ENCODE measurements around the gene SCAMP3.
A peak's percentile ranks its signal among the peaks of the same experiment; 100 is the strongest.
"Not testable (repeated sequence)": the region's sequence is repeated elsewhere in the genome, so short reads cannot be mapped to it uniquely, and the experiment has no call there.

SCAMP3 gene

DNA sequence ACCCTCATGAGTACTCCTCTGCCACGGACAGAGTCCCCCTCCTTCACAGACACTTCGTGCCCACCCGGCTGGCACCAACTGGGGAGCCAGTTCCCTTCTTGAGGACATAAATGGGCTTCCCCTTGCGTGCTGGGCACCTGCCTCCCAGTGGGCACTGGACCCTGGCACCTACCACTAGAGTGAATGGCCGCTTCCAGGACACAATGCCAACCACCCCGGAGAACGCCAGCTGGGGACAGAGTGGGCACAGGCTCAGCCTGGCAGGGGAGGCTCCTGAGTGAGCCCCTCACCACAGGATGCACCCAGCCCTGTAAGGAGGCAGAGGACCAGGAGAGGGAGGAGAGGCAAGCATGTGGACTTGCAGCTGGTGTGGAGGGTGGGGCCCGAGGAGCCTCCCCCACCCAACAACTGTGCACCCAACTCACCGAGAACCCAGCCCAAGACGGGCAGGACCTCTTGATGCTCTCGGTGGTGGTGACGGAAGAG lies 7.9 kb downstream of the SCAMP3 start:
- DNase-seq, result no peak

DNA sequence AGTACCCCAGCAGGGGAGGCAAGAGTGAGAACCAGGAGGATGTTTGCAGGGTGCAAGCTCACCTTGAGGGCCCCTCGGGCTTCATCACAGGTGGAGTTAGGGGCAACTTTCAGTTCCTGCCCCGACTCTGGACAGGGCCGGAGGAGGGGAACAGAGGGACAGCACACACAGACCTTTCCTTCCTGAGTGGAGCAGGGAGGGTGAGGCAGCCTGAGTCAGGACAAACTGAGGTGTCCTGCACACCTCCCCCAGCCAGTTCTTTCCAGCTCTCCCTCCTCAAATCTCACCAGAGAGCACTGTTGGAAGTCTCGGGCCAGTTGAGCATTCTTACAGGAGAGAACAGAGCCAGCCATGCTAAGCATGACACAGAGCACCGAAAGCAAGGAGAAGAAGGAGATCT lies 8.4 kb downstream of the SCAMP3 start:
- DNase-seq, result no peak

- no peak for DNase-seq
These were observed 9.0 kb downstream of the SCAMP3 start for GRCh38 chr1:155253208-155253607.

DNA sequence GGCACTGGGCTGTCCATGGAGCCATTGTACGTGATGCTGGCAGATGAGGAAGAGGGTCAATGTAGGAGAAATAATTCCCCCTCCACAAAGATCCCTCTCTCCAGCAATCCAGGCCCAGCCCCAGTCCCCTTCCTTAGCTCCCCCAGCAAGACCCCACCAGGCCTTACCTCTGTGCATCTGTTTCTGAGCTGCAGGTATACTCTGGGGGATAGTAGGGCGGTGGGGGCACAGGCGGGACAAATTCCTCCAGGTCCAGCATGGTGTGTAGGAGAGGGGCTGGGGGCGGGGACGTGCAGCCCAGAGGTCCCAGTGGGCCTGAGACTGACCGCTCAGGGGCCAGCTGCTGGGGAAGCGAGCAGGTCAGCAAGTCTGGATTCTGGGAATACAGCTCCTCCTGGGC lies 10.6 kb downstream of the SCAMP3 start:
- no peak for DNase-seq

GRCh38 chr1:155250633-155251449 lies 11.3 kb downstream of the SCAMP3 start:
- DNase-seq, result peak; percentile 91 to 98 (median 98)

DNA sequence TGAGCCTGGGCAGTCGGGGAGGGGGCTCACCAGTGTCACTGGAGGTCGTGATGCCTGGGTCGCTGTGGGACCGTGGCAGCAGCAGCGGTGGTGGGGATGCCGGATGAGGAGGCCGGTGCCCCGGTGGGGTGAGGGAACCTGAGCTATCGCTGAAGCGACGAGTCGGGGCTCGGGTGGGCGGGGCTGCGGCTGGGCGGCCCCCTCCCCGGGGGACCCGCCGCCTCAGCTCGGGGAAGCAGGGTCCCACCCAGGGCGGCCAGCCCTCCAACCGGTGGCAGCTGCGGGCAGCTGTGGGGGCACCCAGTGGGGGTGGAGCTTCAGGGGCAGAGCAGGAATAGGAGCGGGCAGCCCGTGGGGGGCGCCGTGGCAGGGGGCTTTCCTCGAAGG lies 11.9 kb downstream of the SCAMP3 start:
- DNase-seq, result no peak

- DNase-seq, result no peak
These were observed 14.2 kb downstream of the SCAMP3 start for GRCh38 chr1:155247667-155248553.

- not testable (repeated sequence) for DNase-seq
These were observed 15.4 kb downstream of the SCAMP3 start for GRCh38 chr1:155246796-155247195.

DNA sequence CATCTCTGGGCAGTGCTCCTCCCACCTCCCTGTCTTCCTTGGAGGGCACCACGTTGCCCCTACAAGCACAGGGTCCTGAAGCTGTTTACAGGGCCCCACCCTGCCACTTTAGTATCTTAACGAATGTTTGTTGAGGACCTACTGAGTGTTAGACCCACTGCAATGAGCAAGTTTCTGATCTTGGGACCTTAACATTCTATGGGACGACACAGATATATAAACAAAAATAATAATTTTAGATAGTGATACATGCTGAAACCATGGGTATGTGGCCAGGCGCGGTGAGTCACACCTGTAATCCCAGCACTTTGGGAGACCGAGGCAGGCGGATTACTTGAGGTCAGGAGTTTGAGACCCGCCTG lies 17.0 kb downstream of the SCAMP3 start:
- DNase-seq, result no peak

DNA sequence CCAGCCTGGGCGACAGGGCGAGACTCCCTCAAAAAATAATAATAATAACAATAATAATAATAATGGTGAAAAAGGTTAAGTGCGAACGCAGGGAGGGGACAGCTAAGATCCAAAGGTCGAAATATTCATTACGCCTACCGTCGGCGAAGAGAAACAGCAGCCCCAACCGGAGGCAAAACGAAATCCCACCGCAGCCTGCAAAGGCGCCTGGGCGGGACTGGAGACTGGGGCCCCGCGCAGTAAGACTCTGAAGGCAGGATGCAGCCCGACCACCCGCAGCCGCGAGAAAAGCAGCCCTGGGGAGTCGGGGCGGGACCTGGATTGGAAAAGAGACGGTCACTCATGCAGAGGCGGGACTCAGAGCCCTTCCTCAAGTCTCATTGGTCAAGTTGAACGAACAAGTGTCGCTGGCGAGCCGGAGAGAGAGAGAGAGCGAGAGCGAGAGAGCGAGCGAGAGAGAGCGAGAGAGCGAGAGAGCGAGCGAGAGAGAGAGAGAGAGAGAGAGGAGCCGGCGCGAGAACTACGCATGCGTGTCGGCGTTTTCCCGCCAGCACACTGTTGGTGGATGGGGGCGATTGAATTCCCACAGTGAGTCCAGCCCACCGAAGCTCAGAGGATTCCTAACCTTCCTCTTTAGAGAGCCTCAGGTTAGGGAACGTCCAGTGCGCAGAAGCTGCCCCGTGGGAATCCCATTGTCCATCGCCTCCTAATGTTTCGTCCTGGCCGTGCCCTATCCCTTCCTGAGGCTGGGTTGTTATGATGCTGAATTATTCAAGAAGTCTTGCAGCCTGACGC lies 17.6 kb downstream of the SCAMP3 start:
- peak; percentile 72 to 90 (median 84) for DNase-seq

GRCh38 chr1:155242805-155243358 lies 19.3 kb downstream of the SCAMP3 start:
- DNase-seq, result no peak

- no peak for DNase-seq
These were observed 20.3 kb downstream of the SCAMP3 start for GRCh38 chr1:155241841-155242264.

- DNase-seq, result peak in 2 of 4 experiments; percentile 29 to 33
These were observed 21.0 kb downstream of the SCAMP3 start for GRCh38 chr1:155241069-155241679.

GRCh38 chr1:155236451-155236850 lies 25.7 kb downstream of the SCAMP3 start:
- DNase-seq, result no peak

- not testable (repeated sequence) for DNase-seq
These were observed 26.8 kb downstream of the SCAMP3 start for GRCh38 chr1:155235375-155235774.

- DNase-seq, result not testable (repeated sequence)
These were observed 28.7 kb downstream of the SCAMP3 start for GRCh38 chr1:155233502-155233901.

GRCh38 chr1:155232001-155232978 lies 29.9 kb downstream of the SCAMP3 start:
- not testable (repeated sequence) for DNase-seq

DNA sequence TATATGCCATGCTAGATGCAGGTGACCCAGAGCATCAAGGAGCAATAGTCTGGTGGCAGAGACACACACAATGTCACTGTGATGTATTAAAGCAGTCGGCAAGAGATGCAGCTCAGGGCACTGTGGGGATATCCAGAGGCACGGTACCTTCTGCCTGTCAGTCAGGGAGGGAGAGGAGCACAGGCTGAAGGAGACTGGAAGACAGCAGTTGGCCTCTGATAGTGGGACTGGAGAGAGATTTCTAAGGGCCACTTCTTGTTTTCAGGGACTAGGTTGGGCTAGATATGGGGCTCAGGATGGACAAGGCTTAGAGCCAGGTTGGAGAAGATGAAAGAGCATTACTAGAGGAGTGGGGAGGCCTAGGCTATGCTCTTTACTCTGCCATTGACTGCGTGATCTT lies 30.9 kb downstream of the SCAMP3 start:
- DNase-seq, result not testable (repeated sequence)

GRCh38 chr1:155228096-155228427 lies 34.1 kb downstream of the SCAMP3 start:
- no peak for DNase-seq

GRCh38 chr1:155227261-155228095 lies 34.7 kb downstream of the SCAMP3 start:
- DNase-seq, result peak; percentile 93 to 100 (median 98)

All from activated naive CD4-positive, alpha-beta T cell (primary cell).